Liver (tissue), 9 donors: ENCODE data around the gene GTF3C4. TPM values are rescaled to one million over a fixed set of nuclear protein-coding genes. Genes with fewer than 3 reads are reported as not detected.

Experiments
- DNase-seq: peaks from one replicate; pipeline ENCODE4 v3.0.0-alpha.2; 2017; ENCODE audit warnings: low spot score
- H3K27ac ChIP-seq, 2 donors: one replicate each; pipeline ENCODE4 v1.7.0; 2013; ENCODE audit warnings: inconsistent platforms in 2 of 2, low read length in 2 of 2, control low read depth in 1 of 2, low read depth in 1 of 2, mild to moderate bottlenecking in 1 of 2
- H3K27me3 ChIP-seq, 4 donors: one replicate each; pipeline versions ENCODE4 v1.6.1 to v1.7.0; 2013; ENCODE audit warnings: low read length in 3 of 4, inconsistent platforms in 1 of 4, mild to moderate bottlenecking in 1 of 4, moderate library complexity in 1 of 4; ENCODE audit not compliant: control insufficient read depth in 4 of 4, insufficient read depth in 4 of 4
- H3K36me3 ChIP-seq, 4 donors: one replicate each; pipeline versions ENCODE4 v1.6.1 to v1.7.0; 2013; ENCODE audit warnings: low read length in 3 of 4, mild to moderate bottlenecking in 3 of 4, low read depth in 1 of 4, moderate library complexity in 1 of 4; ENCODE audit not compliant: control insufficient read depth in 4 of 4, insufficient read depth in 3 of 4
- H3K4me1 ChIP-seq, 4 donors: one replicate each; pipeline versions ENCODE4 v1.6.1 to v1.7.0; 2013; ENCODE audit warnings: low read length in 3 of 4, mild to moderate bottlenecking in 3 of 4, moderate library complexity in 1 of 4; ENCODE audit not compliant: control insufficient read depth in 4 of 4, insufficient read depth in 4 of 4
- H3K4me3 ChIP-seq, 3 donors: one replicate each; pipeline versions ENCODE4 v1.6.1 to v1.7.0; 2013; ENCODE audit warnings: low read length in 3 of 3, control low read depth in 1 of 3, low read depth in 1 of 3, mild to moderate bottlenecking in 1 of 3
- H3K9ac ChIP-seq, 2 donors: one replicate each; pipeline ENCODE4 v1.7.0; 2013; ENCODE audit warnings: low read length in 2 of 2, mild to moderate bottlenecking in 2 of 2, moderate library complexity in 2 of 2, control low read depth in 1 of 2, low read depth in 1 of 2
- H3K9me3 ChIP-seq, 4 donors: one replicate each; pipeline versions ENCODE4 v1.6.1 to v1.7.0; 2013; ENCODE audit warnings: low read length in 3 of 4; ENCODE audit not compliant: control insufficient read depth in 4 of 4
- EGR1 ChIP-seq, 2 donors: IDR thresholded peaks; 2 replicates each; pipeline ENCODE4 v1.6.1; 2016 to 2018; ENCODE audit warnings: antibody characterized with exemption in 2 of 2, low read depth in 2 of 2
- FOXA1 ChIP-seq: IDR thresholded peaks from 2 replicates; pipeline ENCODE4 v1.6.1; 2016; ENCODE audit warnings: antibody characterized with exemption
- FOXA2 ChIP-seq: IDR thresholded peaks from 2 replicates; pipeline ENCODE4 v1.6.1; 2016; ENCODE audit warnings: antibody characterized with exemption
- GABPA ChIP-seq, 2 donors: IDR thresholded peaks in 1 of 2; conservative IDR thresholded peaks in 1 of 2; 2 replicates each; pipeline ENCODE4 v1.6.1; 2016; ENCODE audit warnings: antibody characterized with exemption in 2 of 2, mild to moderate bottlenecking in 1 of 2, moderate library complexity in 1 of 2
- HNF4A ChIP-seq, 2 donors: conservative IDR thresholded peaks; 2 replicates each; pipeline ENCODE4 v1.6.1; 2016; ENCODE audit warnings: antibody characterized with exemption in 2 of 2, mild to moderate bottlenecking in 2 of 2
- HNF4G ChIP-seq: IDR thresholded peaks from 2 replicates; pipeline ENCODE4 v1.6.1; 2016; ENCODE audit warnings: antibody characterized with exemption
- NR2F2 ChIP-seq: IDR thresholded peaks from 2 replicates; pipeline ENCODE4 v1.6.1; 2016; ENCODE audit warnings: antibody characterized with exemption
- RAD21 ChIP-seq, 2 donors: IDR thresholded peaks; 2 replicates each; pipeline ENCODE4 v1.6.1; 2016; ENCODE audit warnings: antibody characterized with exemption in 2 of 2, mild to moderate bottlenecking in 2 of 2
- RXRA ChIP-seq, 2 donors: IDR thresholded peaks; 2 replicates each; pipeline ENCODE4 v1.6.1; 2017 to 2018; ENCODE audit warnings: antibody characterized with exemption in 2 of 2, mild to moderate bottlenecking in 1 of 2
- SP1 ChIP-seq: IDR thresholded peaks from 2 replicates; pipeline ENCODE4 v1.6.1; 2018; ENCODE audit warnings: antibody characterized with exemption, mild to moderate bottlenecking
- TAF1 ChIP-seq: conservative IDR thresholded peaks from 2 replicates; pipeline ENCODE4 v1.6.1; 2016; ENCODE audit warnings: antibody characterized with exemption, mild to moderate bottlenecking
- YY1 ChIP-seq: IDR thresholded peaks from 2 replicates; pipeline ENCODE4 v1.6.1; 2016; ENCODE audit warnings: antibody characterized with exemption, mild to moderate bottlenecking
- WGBS: extraction: QIAGEN DNeasy Blood & Tissue Kit; methylation state at CpG from one replicate; pipeline ENCODE4 v1.1.7; 2013; 5-methylcytosine and 5-hydroxymethylcytosine counted together
- polyA plus RNA-seq, 2 donors: library from polyadenylated mRNA; stranded (reverse) in 1 of 2; unstranded in 1 of 2; fragments of 200-250 nt in 1 of 2; fragments of >200 nt in 1 of 2; fragmentation: Nextera tagmentation in 1 of 2; extraction: Ambion mirVana in 1 of 2; gene quantifications; one replicate each; pipeline versions ENCODE4 v1.2.1 to v1.2.3, GENCODE V29; 2013 to 2015
- total RNA-seq, 2 donors: library from RNA; depleted of rRNA; stranded (reverse); fragments of >200 nt; gene quantifications; one replicate each; pipeline ENCODE4 v1.2.3, GENCODE V29; 2014
- TF ChIP-seq, protein P1 (sequence below): IDR thresholded peaks from 2 replicates; pipeline ENCODE4 v1.6.1; 2016; ENCODE audit warnings: antibody characterized with exemption
- TF ChIP-seq, protein P2 (sequence below): IDR thresholded peaks from 2 replicates; pipeline ENCODE4 v1.6.1; 2016; ENCODE audit warnings: antibody characterized with exemption, mild to moderate bottlenecking
- TF ChIP-seq, protein P3 (sequence below): IDR thresholded peaks from 2 replicates; pipeline ENCODE4 v1.6.1; 2016; ENCODE audit warnings: antibody characterized with exemption
- donor health status: healthy.
- donor health status: healthy.
- donor health status: healthy.
- donor health status: healthy.
- donor health status: healthy.

The GTF3C4 gene
- total and polyA plus RNA-seq, 4 donors, result 1.4 to 7.2 (median 5.0) TPM

DNA sequence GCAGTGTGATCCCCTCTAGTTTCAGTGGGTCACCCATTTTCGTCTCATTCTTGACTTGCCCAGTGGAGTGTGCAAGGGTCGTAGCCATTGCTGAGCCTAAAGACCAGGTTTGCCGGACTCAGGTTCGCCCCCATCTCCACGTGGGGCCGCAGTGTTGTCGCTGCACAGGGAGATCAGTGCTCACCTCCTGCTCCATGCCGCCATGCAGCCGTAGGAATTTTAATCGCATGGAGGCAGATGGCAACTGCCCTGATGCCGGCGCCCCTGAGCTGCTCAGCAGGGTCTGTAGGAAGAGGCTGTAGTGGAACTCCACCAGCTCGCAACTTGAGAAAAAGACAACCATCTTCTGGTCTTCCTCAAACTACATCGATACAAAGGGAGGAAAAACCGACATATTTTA, 24.6 kb upstream of the GTF3C4 start:
- H3K9me3 ChIP-seq, result no peaks in the 10 kb centered on the region
- no peak overlapping the region for H3K9ac ChIP-seq
- TF ChIP-seq YY1, result no peak
- TF ChIP-seq RXRA (IDR thresholded peaks at IDR 0.05), result no peak
- TF ChIP-seq, protein P1, sequence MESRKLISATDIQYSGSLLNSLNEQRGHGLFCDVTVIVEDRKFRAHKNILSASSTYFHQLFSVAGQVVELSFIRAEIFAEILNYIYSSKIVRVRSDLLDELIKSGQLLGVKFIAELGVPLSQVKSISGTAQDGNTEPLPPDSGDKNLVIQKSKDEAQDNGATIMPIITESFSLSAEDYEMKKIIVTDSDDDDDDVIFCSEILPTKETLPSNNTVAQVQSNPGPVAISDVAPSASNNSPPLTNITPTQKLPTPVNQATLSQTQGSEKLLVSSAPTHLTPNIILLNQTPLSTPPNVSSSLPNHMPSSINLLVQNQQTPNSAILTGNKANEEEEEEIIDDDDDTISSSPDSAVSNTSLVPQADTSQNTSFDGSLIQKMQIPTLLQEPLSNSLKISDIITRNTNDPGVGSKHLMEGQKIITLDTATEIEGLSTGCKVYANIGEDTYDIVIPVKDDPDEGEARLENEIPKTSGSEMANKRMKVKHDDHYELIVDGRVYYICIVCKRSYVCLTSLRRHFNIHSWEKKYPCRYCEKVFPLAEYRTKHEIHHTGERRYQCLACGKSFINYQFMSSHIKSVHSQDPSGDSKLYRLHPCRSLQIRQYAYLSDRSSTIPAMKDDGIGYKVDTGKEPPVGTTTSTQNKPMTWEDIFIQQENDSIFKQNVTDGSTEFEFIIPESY, result no peak
- no peak for TF ChIP-seq EGR1 (IDR thresholded peaks at IDR 0.05; ENCODE audit: low read depth in 2 of 2)
- no peak for TF ChIP-seq FOXA1
- TF ChIP-seq HNF4G, result no peak
- no peak for TF ChIP-seq HNF4A (conservative IDR thresholded peaks at IDR 0.05)
- TF ChIP-seq GABPA (IDR thresholded peaks at IDR 0.05 in 1 of 2, conservative IDR thresholded peaks at IDR 0.05 in 1 of 2), result no peak
- TF ChIP-seq FOXA2, result no peak
- no peak for TF ChIP-seq NR2F2
- TF ChIP-seq, protein P2, sequence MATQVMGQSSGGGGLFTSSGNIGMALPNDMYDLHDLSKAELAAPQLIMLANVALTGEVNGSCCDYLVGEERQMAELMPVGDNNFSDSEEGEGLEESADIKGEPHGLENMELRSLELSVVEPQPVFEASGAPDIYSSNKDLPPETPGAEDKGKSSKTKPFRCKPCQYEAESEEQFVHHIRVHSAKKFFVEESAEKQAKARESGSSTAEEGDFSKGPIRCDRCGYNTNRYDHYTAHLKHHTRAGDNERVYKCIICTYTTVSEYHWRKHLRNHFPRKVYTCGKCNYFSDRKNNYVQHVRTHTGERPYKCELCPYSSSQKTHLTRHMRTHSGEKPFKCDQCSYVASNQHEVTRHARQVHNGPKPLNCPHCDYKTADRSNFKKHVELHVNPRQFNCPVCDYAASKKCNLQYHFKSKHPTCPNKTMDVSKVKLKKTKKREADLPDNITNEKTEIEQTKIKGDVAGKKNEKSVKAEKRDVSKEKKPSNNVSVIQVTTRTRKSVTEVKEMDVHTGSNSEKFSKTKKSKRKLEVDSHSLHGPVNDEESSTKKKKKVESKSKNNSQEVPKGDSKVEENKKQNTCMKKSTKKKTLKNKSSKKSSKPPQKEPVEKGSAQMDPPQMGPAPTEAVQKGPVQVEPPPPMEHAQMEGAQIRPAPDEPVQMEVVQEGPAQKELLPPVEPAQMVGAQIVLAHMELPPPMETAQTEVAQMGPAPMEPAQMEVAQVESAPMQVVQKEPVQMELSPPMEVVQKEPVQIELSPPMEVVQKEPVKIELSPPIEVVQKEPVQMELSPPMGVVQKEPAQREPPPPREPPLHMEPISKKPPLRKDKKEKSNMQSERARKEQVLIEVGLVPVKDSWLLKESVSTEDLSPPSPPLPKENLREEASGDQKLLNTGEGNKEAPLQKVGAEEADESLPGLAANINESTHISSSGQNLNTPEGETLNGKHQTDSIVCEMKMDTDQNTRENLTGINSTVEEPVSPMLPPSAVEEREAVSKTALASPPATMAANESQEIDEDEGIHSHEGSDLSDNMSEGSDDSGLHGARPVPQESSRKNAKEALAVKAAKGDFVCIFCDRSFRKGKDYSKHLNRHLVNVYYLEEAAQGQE, result no peak
- TF ChIP-seq, protein P3, sequence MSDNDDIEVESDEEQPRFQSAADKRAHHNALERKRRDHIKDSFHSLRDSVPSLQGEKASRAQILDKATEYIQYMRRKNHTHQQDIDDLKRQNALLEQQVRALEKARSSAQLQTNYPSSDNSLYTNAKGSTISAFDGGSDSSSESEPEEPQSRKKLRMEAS, result no peak
- TF ChIP-seq SP1, result no peak
- TF ChIP-seq TAF1, result no peak
- 98% methylated on average over 15 of the region's 15 CpGs for WGBS
- no peak overlapping the region for H3K27ac ChIP-seq
- H3K4me3 ChIP-seq, result no peak overlapping the region
- peaks cover 17 to 82% (median 57%) of the 10 kb centered on the region in 4 donors for H3K36me3 ChIP-seq
- no peak for DNase-seq
- H3K27me3 ChIP-seq, result no peaks in the 10 kb centered on the region
- H3K4me1 ChIP-seq, result no peaks in the 10 kb centered on the region

DNA sequence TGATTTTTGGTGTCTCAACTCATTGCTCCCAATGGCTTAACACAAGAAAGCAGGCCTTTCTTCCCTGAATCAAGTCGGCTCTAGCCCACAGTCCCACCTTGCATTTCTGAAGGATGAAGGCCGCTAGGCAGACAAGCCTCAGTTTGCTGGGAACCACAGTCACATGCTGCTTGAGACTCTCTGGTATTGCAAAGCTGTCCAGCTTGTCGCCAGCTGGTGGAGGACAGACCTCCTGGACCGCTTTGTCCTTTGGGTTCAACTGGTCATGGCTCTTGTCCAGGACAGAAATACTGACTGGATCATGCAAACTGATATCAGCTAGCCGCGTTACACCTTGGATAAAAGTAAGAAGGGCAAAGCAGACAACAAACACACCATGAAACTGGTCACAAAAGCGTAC, 23.5 kb upstream of the GTF3C4 start:
- Histone ChIP-seq H3K27ac (no peak overlapping the region), H3K9ac (no peak overlapping the region), H3K27me3 (no peaks in the 10 kb centered on the region), H3K36me3 (peaks cover 16 to 77% (median 51%) of the 10 kb centered on the region in 4 donors), H3K4me1 (no peaks in the 10 kb centered on the region), H3K4me3 (no peak overlapping the region), H3K9me3 (no peaks in the 10 kb centered on the region)
- WGBS, result 91% methylated on average over 7 of the region's 7 CpGs
- DNase-seq, result no peak
- TF ChIP-seq, protein P3, result no peak
- no peak for TF ChIP-seq NR2F2

DNA sequence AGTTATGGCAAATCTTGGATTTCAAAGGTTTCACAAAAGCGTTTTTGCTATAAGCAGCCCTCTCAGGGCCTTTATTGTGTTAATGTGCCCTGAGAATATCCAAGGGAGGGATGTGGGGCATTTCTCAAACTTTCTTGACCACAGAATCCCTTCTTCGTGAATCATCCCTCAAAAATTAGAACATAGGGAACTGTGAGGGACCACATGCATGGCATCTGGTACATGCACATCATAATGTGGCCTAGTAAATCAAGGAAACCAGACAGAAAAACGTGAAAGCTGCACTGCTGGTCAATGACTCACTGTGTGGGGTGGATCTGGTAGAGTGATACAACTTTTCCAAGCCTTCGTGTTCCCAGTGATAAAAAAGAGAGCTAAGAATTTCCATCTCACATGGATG, 22.9 kb upstream of the GTF3C4 start:
- TF ChIP-seq HNF4G, result no peak
- TF ChIP-seq, protein P3, result no peak
- no peak for TF ChIP-seq SP1
- TF ChIP-seq, protein P2, result no peak
- TF ChIP-seq RAD21 (IDR thresholded peaks at IDR 0.05), result no peak
- no peak for TF ChIP-seq YY1
- TF ChIP-seq EGR1 (IDR thresholded peaks at IDR 0.05; ENCODE audit: low read depth in 2 of 2), result no peak
- TF ChIP-seq, protein P1, result no peak
- Histone ChIP-seq H3K4me1 (no peaks in the 10 kb centered on the region), H3K9ac (no peak overlapping the region), H3K27ac (no peak overlapping the region), H3K27me3 (no peaks in the 10 kb centered on the region), H3K4me3 (no peak overlapping the region), H3K36me3 (peaks cover 16 to 75% (median 52%) of the 10 kb centered on the region in 4 donors), H3K9me3 (no peaks in the 10 kb centered on the region)
- no peak for DNase-seq
- WGBS, result 90% methylated on average over 4 of the region's 4 CpGs
